Bone marrow (tissue), 2 donors: ENCODE data around the gene SEC61G.

Source experiments
- DNase-seq, 2 donors: peaks; one replicate each; lab custom pipeline; 2025; lab: John Stamatoyannopoulos, UW

SEC61G gene

GRCh38 chr7:54764861-54765260 is 5.8 kb upstream of the SEC61G start:
- no peak for DNase-seq

DNA sequence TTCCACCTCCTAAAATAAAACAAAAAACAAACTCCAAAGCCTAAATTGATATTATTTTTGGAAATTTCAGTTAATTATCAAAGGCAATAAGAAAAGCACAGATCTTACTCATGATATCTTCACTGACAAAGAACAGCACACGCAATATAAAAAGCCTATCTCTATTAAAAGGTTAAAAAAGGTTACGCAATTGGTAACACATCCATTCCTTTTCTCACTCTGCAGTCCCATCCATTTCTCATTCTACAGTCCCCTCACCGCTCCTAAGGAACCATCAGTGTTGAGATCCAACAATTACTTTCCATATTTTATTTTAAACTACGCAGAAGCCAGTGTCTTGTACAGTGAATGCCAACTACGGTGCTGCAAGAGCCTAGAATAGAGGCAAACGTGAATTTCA is 1.3 kb downstream of the SEC61G start:
- DNase-seq: no peak

DNA sequence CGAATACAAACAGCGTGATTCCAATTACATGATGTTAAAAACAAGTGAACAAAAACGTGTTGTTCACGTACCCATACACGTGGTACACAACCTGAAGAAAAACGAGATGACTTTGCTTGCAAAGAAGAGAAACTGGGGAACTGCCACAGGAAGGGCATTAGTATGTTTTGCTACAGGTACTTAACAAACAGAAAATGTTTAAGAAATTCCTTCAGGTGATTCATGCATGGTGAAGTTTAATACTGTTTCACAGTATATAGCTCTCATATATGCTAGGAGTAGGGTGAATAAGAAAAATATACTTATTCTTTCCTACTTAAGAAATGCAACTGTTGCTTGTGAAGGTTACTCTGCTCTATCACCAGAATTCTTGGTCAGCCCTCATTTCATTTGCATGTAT is 9.8 kb downstream of the SEC61G start:
- DNase-seq: no peak

- no peak for DNase-seq
Measured at GRCh38 chr7:54747234-54747633, 11.8 kb downstream of the SEC61G start.

DNA sequence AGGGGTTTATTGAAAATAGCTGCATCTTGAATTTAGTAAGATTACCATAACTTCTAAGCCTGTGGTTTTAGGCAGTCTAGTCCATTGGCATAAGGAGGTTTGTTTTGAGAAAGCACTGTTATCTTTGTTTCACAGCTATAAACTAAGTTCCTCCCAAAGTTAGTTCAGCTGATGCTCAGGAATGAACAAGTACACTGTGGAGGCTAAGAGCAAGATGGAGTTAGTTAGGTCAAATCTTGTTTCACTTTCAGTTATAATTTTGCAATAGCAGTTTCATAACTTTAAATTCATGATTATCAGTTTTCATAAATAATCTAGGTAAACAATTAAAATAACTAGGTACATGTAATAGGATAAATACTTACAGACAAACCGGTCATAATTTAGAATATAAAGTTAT is 15.4 kb downstream of the SEC61G start:
- DNase-seq: no peak

DNA sequence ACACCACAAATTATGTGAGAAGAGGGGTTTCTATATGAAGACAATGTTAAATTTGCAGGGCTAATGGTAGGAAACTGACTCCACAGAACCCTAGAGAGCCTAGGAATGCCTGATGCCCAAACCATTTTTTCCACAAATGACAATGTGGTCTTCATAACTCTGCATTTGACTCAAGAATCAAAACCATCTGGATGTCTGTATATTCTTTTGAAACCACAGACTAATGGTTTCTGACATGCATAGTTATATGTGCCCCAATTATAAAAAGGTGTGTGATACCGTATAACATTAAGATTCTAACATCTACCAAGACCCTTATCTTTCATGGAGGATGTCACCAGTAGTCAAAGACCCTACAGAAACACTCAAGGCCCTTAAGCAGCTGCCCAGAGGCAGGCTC is 20.3 kb downstream of the SEC61G start:
- no peak for DNase-seq

DNA sequence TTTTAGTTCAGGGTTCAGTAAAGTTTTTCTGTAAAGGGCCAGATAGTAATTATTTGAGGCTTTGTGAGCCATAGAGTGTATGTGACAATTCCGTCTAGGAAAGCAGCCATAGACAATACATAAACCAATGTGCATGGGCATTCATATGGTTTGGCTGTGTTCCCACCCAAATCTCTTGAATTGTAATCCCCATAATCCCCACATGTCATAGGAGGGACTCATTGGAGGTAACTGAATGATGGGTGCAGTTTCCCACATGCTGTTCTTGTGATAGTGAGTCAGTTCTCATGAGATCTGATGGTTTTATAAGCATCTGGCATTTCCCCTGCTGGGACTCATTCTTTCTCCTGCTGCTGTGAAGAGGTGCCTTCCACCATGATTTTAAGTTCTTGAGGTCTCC is 29.9 kb downstream of the SEC61G start:
- DNase-seq: no peak

DNA sequence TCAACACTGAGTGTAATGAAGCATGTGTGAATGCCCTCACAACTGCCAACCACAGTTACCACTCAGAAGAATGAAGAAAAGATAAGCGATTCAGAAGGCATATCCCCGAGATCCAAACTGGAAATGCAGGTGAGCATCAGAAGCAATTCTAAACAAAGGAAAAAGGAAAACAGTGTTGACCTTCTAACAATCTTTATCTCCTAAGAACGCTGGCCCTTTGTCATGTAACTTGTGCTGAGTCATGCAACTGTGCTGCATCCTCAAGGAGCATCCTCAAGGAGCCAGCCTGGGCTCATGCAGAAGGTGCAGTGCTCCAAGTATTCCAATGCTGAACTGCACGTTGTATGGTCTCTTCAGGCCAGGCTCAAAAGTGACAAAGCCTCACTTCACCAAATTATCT is 30.6 kb downstream of the SEC61G start:
- no peak for DNase-seq

DNA sequence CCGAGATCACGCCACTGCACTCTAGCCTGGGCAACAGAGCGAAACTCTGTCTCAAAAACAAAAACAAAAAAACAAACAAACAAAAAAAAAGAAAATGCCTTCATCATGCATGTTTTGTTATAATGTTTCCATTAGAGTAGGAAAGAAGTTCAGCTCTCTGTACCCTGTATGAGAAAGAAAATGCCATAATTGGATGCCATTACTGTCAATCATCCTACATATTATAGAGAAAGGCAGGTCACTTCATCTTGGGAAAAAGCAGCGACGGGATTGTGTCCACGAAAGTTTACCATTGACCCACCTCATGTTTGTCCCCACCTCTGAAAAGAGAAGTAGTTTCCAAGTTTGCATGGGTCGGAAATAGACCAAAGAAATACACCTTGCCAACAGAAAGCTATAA is 33.8 kb downstream of the SEC61G start:
- DNase-seq: no peak

- DNase-seq: no peak
Measured at GRCh38 chr7:54722502-54722901, 36.5 kb downstream of the SEC61G start.

- no peak for DNase-seq
Measured at GRCh38 chr7:54722026-54722425, 37.0 kb downstream of the SEC61G start.

- no peak for DNase-seq
Measured at GRCh38 chr7:54719974-54720373, 39.0 kb downstream of the SEC61G start.

GRCh38 chr7:54719425-54719824 is 39.6 kb downstream of the SEC61G start:
- no peak for DNase-seq

DNA sequence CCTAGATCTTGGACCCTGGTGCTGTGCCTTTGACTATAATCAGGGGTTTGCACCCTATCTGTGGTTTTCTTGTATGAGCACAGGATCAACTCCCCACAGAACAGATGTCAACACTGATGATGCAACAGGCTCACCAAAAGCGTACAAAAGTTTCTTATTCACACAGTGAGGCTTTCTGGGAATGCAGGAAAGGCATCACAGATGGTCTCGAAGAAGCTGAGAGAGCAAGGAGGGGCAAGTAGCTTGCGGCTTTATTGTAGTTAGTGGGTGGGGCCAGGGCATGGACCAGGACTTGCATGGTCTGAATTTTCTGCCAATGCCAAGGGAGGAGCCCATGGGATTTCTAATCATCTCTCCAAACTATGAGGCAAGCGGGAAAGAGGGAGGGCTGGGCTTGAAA is 46.2 kb downstream of the SEC61G start:
- no peak for DNase-seq

DNA sequence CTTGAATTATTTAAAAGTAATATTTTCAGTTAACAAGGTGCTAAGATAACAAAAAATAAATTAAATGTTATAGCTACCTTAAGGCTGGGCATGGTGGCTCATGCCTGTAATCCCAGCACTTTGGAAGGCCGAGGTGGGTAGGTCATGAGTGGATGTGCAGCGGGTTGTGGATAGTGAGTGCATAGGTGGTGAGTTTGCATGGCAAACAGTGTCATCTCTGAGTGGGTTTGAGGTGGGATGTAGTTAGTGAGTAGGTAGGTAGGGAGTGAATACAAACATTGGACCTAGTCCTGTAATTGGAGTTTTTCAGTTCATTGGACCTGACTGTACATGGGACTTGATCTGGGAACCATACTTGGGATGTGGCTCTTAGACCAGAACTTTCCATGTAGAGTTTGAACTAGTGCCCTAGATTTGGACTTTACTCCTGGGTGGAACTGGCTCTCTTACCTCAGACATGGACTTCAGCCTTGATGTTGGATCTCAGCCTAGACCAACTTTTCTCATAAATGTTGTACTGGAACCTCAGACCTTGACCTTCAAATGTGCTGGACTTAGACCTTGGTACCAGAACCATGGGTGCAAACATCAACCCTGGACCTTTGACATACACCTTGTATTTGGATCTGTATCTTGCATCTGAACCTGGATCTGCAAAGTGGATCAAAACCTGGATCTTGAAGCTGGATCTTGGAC is 47.0 kb downstream of the SEC61G start:
- no peak for DNase-seq

- DNase-seq: no peak
Measured at GRCh38 chr7:54709283-54709682, 49.7 kb downstream of the SEC61G start.

GRCh38 chr7:54705436-54705835 is 53.6 kb downstream of the SEC61G start:
- DNase-seq: peak in 1 of 2 donors; percentile 40

DNA sequence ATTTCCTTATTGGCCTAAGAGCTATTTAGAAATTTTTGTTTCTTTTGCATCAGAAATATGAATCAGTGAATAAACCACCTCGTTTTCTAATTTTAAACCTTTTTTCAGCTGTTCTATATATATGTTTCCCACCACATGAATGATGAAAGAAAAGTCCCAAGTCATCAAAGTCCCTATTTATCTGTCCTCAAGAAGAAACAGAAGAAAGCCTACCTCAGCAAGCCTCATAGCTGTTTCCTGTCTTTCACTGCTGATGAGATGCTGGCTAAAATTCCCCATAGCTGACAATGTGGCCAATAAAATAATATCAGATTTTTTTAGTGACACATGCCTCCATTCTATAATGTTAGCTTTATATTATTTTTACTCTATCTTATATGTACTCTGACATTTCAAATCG is 54.2 kb downstream of the SEC61G start:
- no peak for DNase-seq
